H1 (cell line): ENCODE results near the gene PHYH. TPM values are rescaled to one million over a fixed set of nuclear protein-coding genes. Genes with fewer than 3 reads are reported as not detected.

ENCODE experiments used
- CTCF ChIA-PET: fragments of 300-600 bp; sonication (Branson Sonifier 250); formaldehyde crosslinking; loops from one replicate; lab custom pipeline; 2021; ENCODE audit not compliant: partially characterized antibody; lab: Charles Lee
- POLR2A ChIA-PET: fragments of 300-600 bp; sonication (Branson Sonifier 250); formaldehyde crosslinking; loops from one replicate; lab custom pipeline; 2021; ENCODE audit warnings: inconsistent platforms; ENCODE audit not compliant: partially characterized antibody; lab: Charles Lee
- DNase-seq, 2 experiments: peaks; one replicate each; pipeline versions ENCODE4 v3.0.0 to v3.0.0-alpha.2; 2010 to 2022; ENCODE audit warnings: low spot score in 2 of 2, low read depth in 1 of 2, mixed read lengths in 1 of 2
- FAIRE-seq: peaks from 2 replicates; lab custom pipeline; 2011; peaks lifted over from hg19 to GRCh38; lab: Jason Lieb, UNC
- H2AFZ ChIP-seq: 2 replicates; pipeline ENCODE4 v1.8.1; 2012; ENCODE audit warnings: low read length, inconsistent platforms
- H2AK5ac ChIP-seq: 2 replicates; pipeline ENCODE4 v1.6.1; 2013; ENCODE audit warnings: low read depth, low read length
- H2BK120ac ChIP-seq: replicated peaks from 2 replicates; pipeline ENCODE3; 2013; ENCODE audit warnings: low read depth, low read length, inconsistent platforms
- H2BK12ac ChIP-seq: 2 replicates; pipeline ENCODE4 v1.6.1; 2013; ENCODE audit warnings: low read depth, low read length
- H2BK15ac ChIP-seq: 2 replicates; pipeline ENCODE4 v1.6.1; 2013; ENCODE audit warnings: low read length
- H2BK20ac ChIP-seq: 2 replicates; pipeline ENCODE4 v1.6.1; 2013; ENCODE audit warnings: low read length
- H2BK5ac ChIP-seq: 2 replicates; pipeline ENCODE4 v1.6.1; 2013; ENCODE audit warnings: low read depth, low read length
- H3K14ac ChIP-seq: 2 replicates; pipeline ENCODE4 v1.6.1; 2013; ENCODE audit warnings: inconsistent platforms; ENCODE audit not compliant: insufficient read length
- H3K18ac ChIP-seq: 2 replicates; pipeline ENCODE4 v1.6.1; 2013; ENCODE audit warnings: low read length; ENCODE audit errors: extremely low read depth
- H3K23ac ChIP-seq: 2 replicates; pipeline ENCODE4 v1.6.1; 2013; ENCODE audit warnings: inconsistent platforms; ENCODE audit not compliant: insufficient read length
- H3K23me2 ChIP-seq: 2 replicates; pipeline ENCODE4 v1.6.1; 2013; ENCODE audit warnings: low read depth, low read length
- H3K27ac ChIP-seq: 2 replicates; pipeline ENCODE4 v1.6.1; 2011; ENCODE audit warnings: low read depth, low read length, inconsistent platforms
- H3K27me3 ChIP-seq, 4 experiments: replicated peaks in 1 of 4; 1 replicate in 1 of 4; 2 replicates in 3 of 4; pipeline versions ENCODE4 v1.6.1 to v1.8.1; 2011 to 2013; ENCODE audit warnings: low read length in 3 of 4, mild to moderate bottlenecking in 3 of 4, inconsistent platforms in 2 of 4, mixed read lengths in 2 of 4, moderate library complexity in 1 of 4; ENCODE audit not compliant: control insufficient read depth in 3 of 4, insufficient read depth in 3 of 4; ENCODE audit errors: extremely low read depth in 1 of 4
- H3K36me3 ChIP-seq, 4 experiments: 2 replicates each; pipeline versions ENCODE4 v1.6.1 to v1.8.1; 2011 to 2013; ENCODE audit warnings: mild to moderate bottlenecking in 4 of 4, low read length in 3 of 4, moderate library complexity in 2 of 4, control low read depth in 1 of 4, inconsistent platforms in 1 of 4; ENCODE audit not compliant: insufficient read depth in 4 of 4, control insufficient read depth in 2 of 4
- H3K4ac ChIP-seq: replicated peaks from 2 replicates; pipeline ENCODE3; 2013; ENCODE audit warnings: low read length, low read depth, mixed read lengths, inconsistent platforms; ENCODE audit not compliant: insufficient read length
- H3K4me1 ChIP-seq, 4 experiments: replicated peaks in 1 of 4; 1 replicate in 1 of 4; 2 replicates in 3 of 4; pipeline versions ENCODE4 v1.6.1 to v1.8.1; 2011 to 2013; ENCODE audit warnings: low read length in 3 of 4, inconsistent platforms in 2 of 4, mixed read lengths in 1 of 4; ENCODE audit not compliant: insufficient read depth in 4 of 4, control insufficient read depth in 3 of 4
- H3K4me2 ChIP-seq, 2 experiments: 2 replicates each; pipeline versions ENCODE4 v1.6.1 to v1.8.1; 2011 to 2013; ENCODE audit warnings: low read depth in 2 of 2, low read length in 2 of 2, control low read depth in 1 of 2, inconsistent platforms in 1 of 2, mild to moderate bottlenecking in 1 of 2; ENCODE audit not compliant: insufficient read depth in 1 of 2
- H3K4me3 ChIP-seq, 4 experiments: fragments of 200-600, 300-600 bp in 1 of 4; sonication (generic), shearing (Covaris generic), sonication (Bioruptor Twin) in 1 of 4; 2 replicates each; pipeline versions ENCODE4 v1.5.1 to v1.8.1; 2011 to 2016; ENCODE audit warnings: low read length in 4 of 4, low read depth in 3 of 4, control low read depth in 2 of 4, inconsistent platforms in 2 of 4, mild to moderate bottlenecking in 2 of 4, mixed read lengths in 1 of 4, moderate library complexity in 1 of 4; ENCODE audit not compliant: insufficient read depth in 2 of 4; ENCODE audit errors: extremely low read depth in 1 of 4
- H3K56ac ChIP-seq: replicated peaks from 2 replicates; pipeline ENCODE3; 2013; ENCODE audit warnings: low read depth, mild to moderate bottlenecking, mixed read lengths, low read length, inconsistent platforms; ENCODE audit not compliant: insufficient read length
- H3K79me1 ChIP-seq: 2 replicates; pipeline ENCODE4 v1.6.1; 2013; ENCODE audit warnings: low read depth, low read length, control low read depth
- H3K79me2 ChIP-seq, 2 experiments: 2 replicates each; pipeline versions ENCODE4 v1.6.1 to v1.8.1; 2012 to 2013; ENCODE audit warnings: low read length in 2 of 2, mild to moderate bottlenecking in 2 of 2, inconsistent platforms in 1 of 2; ENCODE audit not compliant: insufficient read depth in 2 of 2, control insufficient read depth in 1 of 2
- H3K9ac ChIP-seq, 4 experiments: replicated peaks in 1 of 4; 1 replicate in 1 of 4; 2 replicates in 3 of 4; pipeline versions ENCODE4 v1.6.1 to v1.8.1; 2011 to 2013; ENCODE audit warnings: low read depth in 3 of 4, low read length in 3 of 4, control low read depth in 2 of 4, mild to moderate bottlenecking in 2 of 4, moderate library complexity in 2 of 4, inconsistent platforms in 1 of 4; ENCODE audit errors: extremely low read depth in 1 of 4
- H3K9me3 ChIP-seq, 2 experiments: 2 replicates each; pipeline versions ENCODE4 v1.6.1 to v1.8.1; 2012 to 2013; ENCODE audit warnings: mild to moderate bottlenecking in 2 of 2, moderate library complexity in 2 of 2, control low read depth in 1 of 2, inconsistent platforms in 1 of 2, low read depth in 1 of 2, low read length in 1 of 2, mixed read lengths in 1 of 2; ENCODE audit not compliant: insufficient read depth in 2 of 2
- H4K20me1 ChIP-seq, 2 experiments: replicated peaks in 1 of 2; 2 replicates each; pipeline versions ENCODE3 to v1.8.1; 2011 to 2013; ENCODE audit warnings: inconsistent platforms in 2 of 2, low read length in 2 of 2, mild to moderate bottlenecking in 1 of 2; ENCODE audit not compliant: insufficient read depth in 2 of 2, control insufficient read depth in 1 of 2
- H4K5ac ChIP-seq: 2 replicates; pipeline ENCODE4 v1.6.1; 2013; ENCODE audit warnings: low read length, low read depth, mixed read lengths, inconsistent platforms; ENCODE audit not compliant: insufficient read length
- H4K8ac ChIP-seq: 2 replicates; pipeline ENCODE4 v1.8.0; 2013; ENCODE audit warnings: mild to moderate bottlenecking, moderate library complexity, low read length, inconsistent platforms; ENCODE audit not compliant: insufficient read depth; ENCODE audit errors: extremely low read depth
- H4K91ac ChIP-seq: replicated peaks from 2 replicates; pipeline ENCODE3; 2013; ENCODE audit warnings: low read length, mixed read lengths, inconsistent platforms; ENCODE audit not compliant: insufficient read length
- HDAC2 ChIP-seq, 2 experiments: fragments of 300-600 bp in 1 of 2; sonication (generic) in 1 of 2; IDR thresholded peaks; 2 replicates each; pipeline ENCODE4 v1.6.1; 2011 to 2012; ENCODE audit warnings: low read depth in 2 of 2, low read length in 2 of 2, mild to moderate bottlenecking in 2 of 2, moderate library complexity in 2 of 2, borderline replicate concordance in 1 of 2, inconsistent platforms in 1 of 2
- PHF8 ChIP-seq: fragments of 200-600 bp; sonication (generic); conservative IDR thresholded peaks from 2 replicates; pipeline ENCODE4 v1.7.1; 2012; ENCODE audit warnings: low read depth, mild to moderate bottlenecking, inconsistent platforms, low read length, moderate library complexity
- WGBS, 2 experiments: shearing (Covaris generic) in 1 of 2; methylation state at CpG; one replicate each; pipeline versions ENCODE4 v1.1.6 to v1.1.7; 2013 to 2015; ENCODE audit warnings: low lambda C conversion rate in 2 of 2, mixed read lengths in 2 of 2, inconsistent platforms in 1 of 2, low coverage in 1 of 2, missing lambda C conversion rate in 1 of 2; ENCODE audit not compliant: insufficient replicate concordance in 2 of 2, insufficient coverage in 1 of 2, insufficient read length in 1 of 2; ENCODE audit errors: extremely low coverage in 1 of 2, missing lambda C conversion rate in 1 of 2; 5-methylcytosine and 5-hydroxymethylcytosine counted together
- polyA plus RNA-seq, 7 experiments: library from polyadenylated mRNA; depleted of rRNA in 3 of 7; stranded (reverse) in 5 of 7; unstranded in 2 of 7; fragments of >200 nt in 5 of 7; fragments of 200-250 nt in 2 of 7; gene quantifications; 1 replicate in 5 of 7; 2 replicates in 1 of 7; 4 replicates in 1 of 7; pipeline versions ENCODE4 v1.2.1 to v1.2.3, GENCODE V29; 2011 to 2013; ENCODE audit warnings: missing spikeins in 2 of 7, mixed read lengths in 2 of 7
- total RNA-seq: library from RNA; stranded (reverse); fragmentation: NEBNext Ultra II Directional; extraction: Animal tissue kit (Norgen Biotek cat#: 25700); gene quantifications from 2 replicates; pipeline ENCODE4 v1.2.1, GENCODE V29; 2021

The PHYH gene
- total and polyA plus RNA-seq, 2 of the 8 experiments (the other 6 are each of a cell fraction or from before 2014, with no cell fraction given) = 22.0 to 22.7 TPM

DNA sequence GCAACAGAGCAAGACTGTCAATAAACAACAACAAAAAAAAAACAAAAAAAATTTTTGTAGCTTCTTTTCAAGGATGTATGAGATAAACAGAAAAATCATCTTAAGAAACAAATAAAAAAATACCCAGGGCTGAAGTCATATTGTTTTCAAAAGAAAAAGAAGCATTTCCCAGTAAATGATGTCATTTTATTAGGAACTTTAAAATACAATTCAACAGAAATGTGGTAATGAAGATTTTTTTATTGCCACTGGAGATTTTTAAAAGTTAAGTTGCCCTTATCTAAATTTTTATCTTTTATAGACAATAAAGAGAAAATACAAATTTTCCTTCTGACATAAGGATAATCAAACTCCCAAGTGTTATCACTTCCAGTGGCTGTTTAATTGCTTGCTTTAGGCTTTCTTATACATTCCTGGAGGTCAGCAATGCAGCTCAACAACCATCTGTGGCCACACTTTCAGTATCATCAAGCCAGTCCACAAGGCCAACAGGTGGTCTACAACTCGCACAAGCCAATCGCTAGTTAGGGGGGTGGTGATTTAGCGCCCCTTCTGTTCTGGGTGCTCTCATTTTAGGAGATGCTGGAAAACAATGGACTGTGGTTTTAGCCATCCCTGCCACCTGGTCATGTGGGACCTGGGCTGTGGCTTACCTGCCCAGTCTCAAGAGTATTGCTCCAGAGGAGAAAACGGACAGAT, 37.4 kb upstream of the PHYH start:
- Histone ChIP-seq H3K79me1 (peaks cover 2% of the 10 kb centered on the region; the same call in 1 of the 2 replicates), H4K8ac (no peak overlapping the region), H3K14ac (no peak overlapping the region), H3K36me3 (peaks cover 14 to 90% (median 49%) of the 10 kb centered on the region in 4 experiments), H2BK120ac (no peak overlapping the region), H3K4ac (no peak overlapping the region), H2BK5ac (no peak overlapping the region), H4K5ac (no peak overlapping the region), H2AFZ (no peak overlapping the region), H4K20me1 (peaks cover 12 to 28% of the 10 kb centered on the region in 2 experiments), H3K27ac (no peak overlapping the region), H2BK15ac (no peak overlapping the region), H3K18ac (no peak overlapping the region), H2AK5ac (no peak overlapping the region), H3K4me3 (no peak overlapping the region), H4K91ac (no peak overlapping the region), H3K4me1 (peaks cover 0 to 12% (median 5%) of the 10 kb centered on the region in 4 experiments; a peak in 4 of 7 replicates), H3K23ac (no peak overlapping the region), H3K9ac (no peak overlapping the region), H2BK12ac (no peak overlapping the region), H2BK20ac (no peak overlapping the region), H3K9me3 (no peaks in the 10 kb centered on the region), H3K27me3 (no peaks in the 10 kb centered on the region), H3K56ac (no peak overlapping the region), H3K4me2 (no peak overlapping the region), H3K79me2 (peaks cover 24 to 88% of the 10 kb centered on the region in 2 experiments), H3K23me2 (no peaks in the 10 kb centered on the region; the same call in 1 of the 2 replicates)
- TF ChIP-seq HDAC2 (IDR thresholded peaks at IDR 0.05; ENCODE audit: borderline replicate concordance in 1 of 2, low read depth in 2 of 2, low read length in 2 of 2) (no peak), PHF8 (no peak)
- FAIRE-seq (no peak), DNase-seq (no peak)
- CTCF ChIA-PET = interaction anchor here (1.1 to 1.4 kb wide), 5 partner anchors 13 to 35 kb away, joined by 3 to 5 read pairs (median 4); no protein-coding TSS in a partner anchor
- 90% methylated on average over 4 of the region's 4 CpGs; no CpG with 5 or more reads in 1 of the 2 experiments for WGBS, 2 experiments
- POLR2A ChIA-PET = interaction anchor here (0.9 to 8.2 kb wide), 6 partner anchors 14 to 61 kb away, joined by 3 to 85 read pairs (median 6); partner anchors contain the start of genes PHYH and SEPHS1
